NB4 (cell line): ENCODE results near the gene AXDND1.

ENCODE experiments used
- DNase-seq: peaks from one replicate; pipeline ENCODE4 v3.0.0; 2010; ENCODE audit warnings: low read depth
- H3K4me3 ChIP-seq: one replicate; pipeline ENCODE4 v1.5.1; 2011; ENCODE audit warnings: mild to moderate bottlenecking, low read depth, low read length, moderate library complexity
- MYC ChIP-seq: IDR thresholded peaks from 2 replicates; pipeline ENCODE4 v1.6.1; 2011; ENCODE audit warnings: low read depth, low read length
- POLR2A ChIP-seq: IDR thresholded peaks from 2 replicates; pipeline ENCODE4 v1.6.1; 2011; ENCODE audit warnings: mild to moderate bottlenecking; ENCODE audit not compliant: insufficient read length; ENCODE audit errors: extremely low read depth
- TF ChIP-seq, protein P1 (sequence below): IDR thresholded peaks from one replicate; pipeline ENCODE4 v1.5.1; 2012; ENCODE audit warnings: low read depth, low read length
- TF ChIP-seq, protein P2 (sequence below): IDR thresholded peaks from 2 replicates; pipeline ENCODE4 v1.6.1; 2011; ENCODE audit warnings: low read depth, low read length

AXDND1 gene

DNA sequence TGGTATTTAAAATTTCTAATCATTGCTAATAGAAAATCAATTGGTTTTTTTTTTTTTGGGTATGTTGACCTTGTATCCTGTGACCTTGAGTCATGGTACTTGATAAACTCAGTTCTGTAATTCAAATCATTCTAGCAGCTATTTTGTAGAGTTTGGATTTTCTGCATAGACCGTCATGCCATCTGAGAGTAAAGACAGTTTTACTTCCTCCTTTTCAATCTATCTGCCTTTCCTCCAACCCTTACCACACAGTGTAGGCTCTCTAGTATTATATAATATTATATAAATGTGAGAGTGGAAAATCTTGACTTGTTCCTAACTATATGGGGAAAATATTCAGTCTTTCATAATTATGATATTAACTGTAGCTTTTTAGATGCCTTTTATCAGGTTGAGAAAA is 232.9 kb downstream of the AXDND1 start:
- TF ChIP-seq, protein P1, sequence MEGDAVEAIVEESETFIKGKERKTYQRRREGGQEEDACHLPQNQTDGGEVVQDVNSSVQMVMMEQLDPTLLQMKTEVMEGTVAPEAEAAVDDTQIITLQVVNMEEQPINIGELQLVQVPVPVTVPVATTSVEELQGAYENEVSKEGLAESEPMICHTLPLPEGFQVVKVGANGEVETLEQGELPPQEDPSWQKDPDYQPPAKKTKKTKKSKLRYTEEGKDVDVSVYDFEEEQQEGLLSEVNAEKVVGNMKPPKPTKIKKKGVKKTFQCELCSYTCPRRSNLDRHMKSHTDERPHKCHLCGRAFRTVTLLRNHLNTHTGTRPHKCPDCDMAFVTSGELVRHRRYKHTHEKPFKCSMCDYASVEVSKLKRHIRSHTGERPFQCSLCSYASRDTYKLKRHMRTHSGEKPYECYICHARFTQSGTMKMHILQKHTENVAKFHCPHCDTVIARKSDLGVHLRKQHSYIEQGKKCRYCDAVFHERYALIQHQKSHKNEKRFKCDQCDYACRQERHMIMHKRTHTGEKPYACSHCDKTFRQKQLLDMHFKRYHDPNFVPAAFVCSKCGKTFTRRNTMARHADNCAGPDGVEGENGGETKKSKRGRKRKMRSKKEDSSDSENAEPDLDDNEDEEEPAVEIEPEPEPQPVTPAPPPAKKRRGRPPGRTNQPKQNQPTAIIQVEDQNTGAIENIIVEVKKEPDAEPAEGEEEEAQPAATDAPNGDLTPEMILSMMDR, result no peak
- TF ChIP-seq, protein P2, sequence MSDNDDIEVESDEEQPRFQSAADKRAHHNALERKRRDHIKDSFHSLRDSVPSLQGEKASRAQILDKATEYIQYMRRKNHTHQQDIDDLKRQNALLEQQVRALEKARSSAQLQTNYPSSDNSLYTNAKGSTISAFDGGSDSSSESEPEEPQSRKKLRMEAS, result no peak
- TF ChIP-seq POLR2A, result no peak
- no peak for TF ChIP-seq MYC
- H3K4me3 ChIP-seq, result no peak overlapping the region
- peak; percentile 10 for DNase-seq

DNA sequence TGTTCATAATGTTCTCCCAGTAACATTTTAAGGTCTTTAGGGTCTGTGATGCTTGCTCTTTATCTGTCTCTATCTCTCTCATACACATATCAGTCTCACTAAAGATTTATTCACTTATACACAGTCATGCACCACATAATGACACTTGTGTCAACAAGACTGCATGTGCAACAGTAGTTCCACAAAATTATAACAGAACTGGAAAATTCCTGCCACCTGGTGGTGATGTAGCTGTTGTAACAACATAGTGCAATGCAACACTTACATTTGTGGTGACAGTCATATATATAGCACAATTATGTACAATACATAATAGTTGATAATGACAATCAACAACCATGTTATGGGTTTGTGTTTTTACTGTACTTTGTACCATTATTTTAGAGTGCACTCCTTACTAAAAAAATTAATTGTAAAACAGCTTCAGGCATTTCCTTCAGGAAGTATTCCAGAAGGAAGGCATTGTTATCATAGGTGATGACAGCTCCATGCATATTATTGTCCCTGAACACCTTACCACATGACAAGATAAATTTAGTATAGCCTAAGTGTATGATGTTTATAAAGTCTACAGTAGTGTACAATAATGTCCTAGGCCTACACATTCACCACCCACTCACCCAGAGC is 234.0 kb downstream of the AXDND1 start:
- H3K4me3 ChIP-seq, result no peak overlapping the region
- peak; percentile 61 for DNase-seq
- TF ChIP-seq, protein P1, result peak; percentile 41
- TF ChIP-seq MYC, result no peak

DNA sequence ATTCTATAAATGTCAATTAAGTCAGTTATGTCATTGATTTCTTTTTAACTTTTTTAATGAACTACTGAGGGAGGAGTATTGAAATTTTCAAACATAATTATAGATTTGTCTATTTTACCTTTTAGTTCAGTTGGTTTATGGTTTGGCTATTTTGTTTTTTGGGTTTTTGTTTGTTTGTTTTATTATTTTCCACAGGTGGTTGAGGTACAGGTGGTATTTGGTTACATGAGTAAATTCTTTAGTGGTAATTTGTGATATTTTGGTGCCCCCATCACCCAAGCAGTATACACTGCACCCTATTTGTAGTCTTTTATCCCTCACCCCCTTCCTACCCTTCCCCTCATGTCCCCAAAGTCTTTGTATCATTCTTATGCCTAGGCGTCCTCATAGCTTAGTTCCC is 235.3 kb downstream of the AXDND1 start:
- no peak overlapping the region for H3K4me3 ChIP-seq
- no peak for DNase-seq
- TF ChIP-seq MYC (no peak), POLR2A (no peak)
- TF ChIP-seq, protein P1, result no peak
- TF ChIP-seq, protein P2, result no peak
